ENCODE data around the gene PLXNC1.

PLXNC1 gene

DNA sequence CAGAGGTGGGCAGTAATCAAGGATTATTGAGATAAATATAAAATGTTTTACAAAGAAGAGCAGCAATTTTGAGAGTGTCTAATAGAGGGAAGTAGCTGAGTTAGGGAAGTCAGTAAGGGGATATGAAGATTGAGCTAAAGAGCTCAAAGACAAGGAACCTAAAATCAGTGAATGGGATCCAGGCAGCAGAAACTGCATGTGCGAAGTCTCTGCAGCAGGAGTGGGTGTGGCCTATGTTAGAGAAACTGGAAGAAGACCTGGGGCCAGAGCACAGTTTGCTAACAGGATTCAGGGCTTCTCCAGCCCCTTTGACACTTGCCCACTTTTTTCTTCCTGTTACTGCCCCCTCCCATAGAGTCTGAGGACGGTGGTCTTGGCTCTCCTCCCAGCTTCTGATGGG is 36.3 kb upstream of the PLXNC1 start:
- Histone ChIP-seq H3K4me1 (ENCODE audit: control insufficient read depth, insufficient read depth, low read length) (no peaks in the 10 kb centered on the region), H3K4me3 (ENCODE audit: low read length) (no peak overlapping the region), H3K27me3 (replicated peaks; ENCODE audit: control insufficient read depth, insufficient read depth, low read length) (no peaks in the 10 kb centered on the region), H3K9me3 (ENCODE audit: control insufficient read depth, low read length) (peaks cover 6% of the 10 kb centered on the region), H3K9ac (ENCODE audit: low read length) (no peak overlapping the region), H3K36me3 (ENCODE audit: control insufficient read depth, insufficient read depth, low read length, severe bottlenecking) (no peaks in the 10 kb centered on the region)
- DNase-seq (ENCODE audit: low read depth), result no peak

- peaks cover 6% of the 10 kb centered on the region for H3K9me3 ChIP-seq (ENCODE audit: control insufficient read depth, low read length)
- H3K4me3 ChIP-seq (ENCODE audit: low read length), result no peak overlapping the region
- peaks cover 3% of the 10 kb centered on the region for H3K27me3 ChIP-seq (replicated peaks; ENCODE audit: control insufficient read depth, insufficient read depth, low read length)
- no peaks in the 10 kb centered on the region for H3K4me1 ChIP-seq (ENCODE audit: control insufficient read depth, insufficient read depth, low read length)
- H3K36me3 ChIP-seq (ENCODE audit: control insufficient read depth, insufficient read depth, low read length, severe bottlenecking), result no peaks in the 10 kb centered on the region
- DNase-seq (ENCODE audit: low read depth), result no peak
- no peak overlapping the region for H3K9ac ChIP-seq (ENCODE audit: low read length)
Observed at GRCh38 chr12:94114166-94114565, 34.2 kb upstream of the PLXNC1 start.

DNA sequence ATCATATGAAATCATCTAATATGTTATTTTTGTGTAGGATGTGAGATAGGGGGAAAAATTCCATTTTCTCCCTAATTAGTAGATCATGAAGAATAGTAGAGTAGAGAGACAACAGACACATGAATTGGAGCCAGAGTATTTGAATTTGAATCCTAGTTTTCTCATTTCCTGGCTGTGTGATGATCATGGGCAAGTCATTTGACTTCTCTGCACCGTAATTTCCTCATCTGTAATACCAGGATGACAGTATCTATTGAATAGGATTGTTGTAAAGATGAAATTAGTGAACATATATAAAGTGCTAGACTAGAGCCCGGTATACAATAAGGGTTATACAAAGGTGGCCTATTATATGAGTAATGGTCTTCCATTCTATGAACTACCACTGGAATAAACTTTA is 32.2 kb upstream of the PLXNC1 start:
- no peak overlapping the region for H3K4me3 ChIP-seq (ENCODE audit: low read length)
- H3K27me3 ChIP-seq (replicated peaks; ENCODE audit: control insufficient read depth, insufficient read depth, low read length), result peaks cover 3% of the 10 kb centered on the region
- H3K4me1 ChIP-seq (ENCODE audit: control insufficient read depth, insufficient read depth, low read length), result no peaks in the 10 kb centered on the region
- no peaks in the 10 kb centered on the region for H3K36me3 ChIP-seq (ENCODE audit: control insufficient read depth, insufficient read depth, low read length, severe bottlenecking)
- H3K9ac ChIP-seq (ENCODE audit: low read length), result no peak overlapping the region
- DNase-seq (ENCODE audit: low read depth), result no peak
- peaks cover 6% of the 10 kb centered on the region for H3K9me3 ChIP-seq (ENCODE audit: control insufficient read depth, low read length)

DNA sequence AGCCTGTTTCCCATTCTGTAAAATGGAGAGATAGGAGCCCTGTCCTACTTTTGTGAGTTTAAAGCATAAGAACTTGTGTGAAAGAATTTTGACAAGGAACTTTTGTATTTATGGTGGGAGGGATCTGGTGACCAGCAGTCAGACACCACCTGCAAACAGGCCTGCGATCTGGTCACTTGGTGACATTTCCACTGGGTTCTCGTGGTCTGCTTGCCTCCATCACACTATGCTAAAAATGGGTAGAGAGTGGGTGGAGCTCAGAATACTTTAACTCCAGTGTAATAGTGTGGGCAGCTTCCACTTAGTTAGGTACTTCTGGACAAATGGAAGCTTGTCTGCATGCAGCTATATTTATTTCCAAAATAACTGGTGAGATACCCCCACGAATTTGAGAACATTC is 26.5 kb upstream of the PLXNC1 start:
- H3K4me3 ChIP-seq (ENCODE audit: low read length), result no peak overlapping the region
- H3K9ac ChIP-seq (ENCODE audit: low read length), result no peak overlapping the region
- H3K27me3 ChIP-seq (replicated peaks; ENCODE audit: control insufficient read depth, insufficient read depth, low read length), result peaks cover 36% of the 10 kb centered on the region
- DNase-seq (ENCODE audit: low read depth), result no peak
- H3K9me3 ChIP-seq (ENCODE audit: control insufficient read depth, low read length), result no peaks in the 10 kb centered on the region
- no peaks in the 10 kb centered on the region for H3K4me1 ChIP-seq (ENCODE audit: control insufficient read depth, insufficient read depth, low read length)
- no peaks in the 10 kb centered on the region for H3K36me3 ChIP-seq (ENCODE audit: control insufficient read depth, insufficient read depth, low read length, severe bottlenecking)

- no peaks in the 10 kb centered on the region for H3K36me3 ChIP-seq (ENCODE audit: control insufficient read depth, insufficient read depth, low read length, severe bottlenecking)
- no peaks in the 10 kb centered on the region for H3K9me3 ChIP-seq (ENCODE audit: control insufficient read depth, low read length)
- H3K27me3 ChIP-seq (replicated peaks; ENCODE audit: control insufficient read depth, insufficient read depth, low read length), result peaks cover 39% of the 10 kb centered on the region
- no peak overlapping the region for H3K9ac ChIP-seq (ENCODE audit: low read length)
- no peak for DNase-seq (ENCODE audit: low read depth)
- H3K4me3 ChIP-seq (ENCODE audit: low read length), result no peak overlapping the region
- no peaks in the 10 kb centered on the region for H3K4me1 ChIP-seq (ENCODE audit: control insufficient read depth, insufficient read depth, low read length)
Observed at GRCh38 chr12:94122591-94122990, 25.8 kb upstream of the PLXNC1 start.

- no peaks in the 10 kb centered on the region for H3K4me1 ChIP-seq (ENCODE audit: control insufficient read depth, insufficient read depth, low read length)
- no peak overlapping the region for H3K4me3 ChIP-seq (ENCODE audit: low read length)
- no peak for DNase-seq (ENCODE audit: low read depth)
- H3K27me3 ChIP-seq (replicated peaks; ENCODE audit: control insufficient read depth, insufficient read depth, low read length), result peaks cover 43% of the 10 kb centered on the region
- H3K9me3 ChIP-seq (ENCODE audit: control insufficient read depth, low read length), result no peaks in the 10 kb centered on the region
- H3K9ac ChIP-seq (ENCODE audit: low read length), result no peak overlapping the region
- no peaks in the 10 kb centered on the region for H3K36me3 ChIP-seq (ENCODE audit: control insufficient read depth, insufficient read depth, low read length, severe bottlenecking)
Observed at GRCh38 chr12:94123127-94123526, 25.2 kb upstream of the PLXNC1 start.

DNA sequence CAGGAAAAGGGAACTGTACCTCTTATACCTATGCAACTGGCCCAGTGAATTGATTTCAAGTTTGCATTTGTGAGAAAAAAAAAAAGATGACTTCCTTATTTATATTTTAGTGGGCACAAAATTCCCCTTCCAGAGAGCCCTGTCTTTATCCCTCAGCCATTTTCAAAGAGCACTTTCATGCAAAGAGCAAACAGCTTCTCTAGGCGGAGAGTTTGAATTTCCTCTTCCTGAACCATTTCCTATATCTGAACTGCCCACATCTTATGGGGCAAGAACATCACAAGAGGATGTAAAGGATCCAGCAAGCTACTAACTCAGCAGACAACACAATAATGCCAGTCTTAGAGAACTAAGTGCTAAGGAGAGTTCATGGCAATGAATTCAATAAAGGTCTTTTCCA is 22.3 kb upstream of the PLXNC1 start:
- Histone ChIP-seq H3K9me3 (ENCODE audit: control insufficient read depth, low read length) (no peaks in the 10 kb centered on the region), H3K36me3 (ENCODE audit: control insufficient read depth, insufficient read depth, low read length, severe bottlenecking) (no peaks in the 10 kb centered on the region), H3K9ac (ENCODE audit: low read length) (no peak overlapping the region), H3K27me3 (replicated peaks; ENCODE audit: control insufficient read depth, insufficient read depth, low read length) (peaks cover 59% of the 10 kb centered on the region), H3K4me3 (ENCODE audit: low read length) (no peak overlapping the region), H3K4me1 (ENCODE audit: control insufficient read depth, insufficient read depth, low read length) (no peaks in the 10 kb centered on the region)
- no peak for DNase-seq (ENCODE audit: low read depth)

GRCh38 chr12:94127239-94128131 is 20.9 kb upstream of the PLXNC1 start:
- no peaks in the 10 kb centered on the region for H3K9me3 ChIP-seq (ENCODE audit: control insufficient read depth, low read length)
- DNase-seq (ENCODE audit: low read depth), result no peak
- H3K27me3 ChIP-seq (replicated peaks; ENCODE audit: control insufficient read depth, insufficient read depth, low read length), result peaks cover 49% of the 10 kb centered on the region
- H3K4me3 ChIP-seq (ENCODE audit: low read length), result no peak overlapping the region
- no peaks in the 10 kb centered on the region for H3K4me1 ChIP-seq (ENCODE audit: control insufficient read depth, insufficient read depth, low read length)
- H3K36me3 ChIP-seq (ENCODE audit: control insufficient read depth, insufficient read depth, low read length, severe bottlenecking), result no peaks in the 10 kb centered on the region
- no peak overlapping the region for H3K9ac ChIP-seq (ENCODE audit: low read length)

- H3K4me1 ChIP-seq (ENCODE audit: control insufficient read depth, insufficient read depth, low read length), result no peaks in the 10 kb centered on the region
- no peaks in the 10 kb centered on the region for H3K36me3 ChIP-seq (ENCODE audit: control insufficient read depth, insufficient read depth, low read length, severe bottlenecking)
- no peak for DNase-seq (ENCODE audit: low read depth)
- H3K27me3 ChIP-seq (replicated peaks; ENCODE audit: control insufficient read depth, insufficient read depth, low read length), result peaks cover 53% of the 10 kb centered on the region
- H3K9ac ChIP-seq (ENCODE audit: low read length), result no peak overlapping the region
- H3K9me3 ChIP-seq (ENCODE audit: control insufficient read depth, low read length), result no peaks in the 10 kb centered on the region
- no peak overlapping the region for H3K4me3 ChIP-seq (ENCODE audit: low read length)
Observed at GRCh38 chr12:94128280-94128679, 20.1 kb upstream of the PLXNC1 start.

- peak; percentile 83 for DNase-seq (ENCODE audit: low read depth)
- peaks cover 11% of the 10 kb centered on the region for H3K27me3 ChIP-seq (replicated peaks; ENCODE audit: control insufficient read depth, insufficient read depth, low read length)
Observed at GRCh38 chr12:94133964-94134795, 14.2 kb upstream of the PLXNC1 start.

GRCh38 chr12:94135896-94136295 is 12.5 kb upstream of the PLXNC1 start:
- Histone ChIP-seq H3K9ac (ENCODE audit: low read length) (no peak overlapping the region), H3K4me3 (ENCODE audit: low read length) (no peak overlapping the region), H3K36me3 (ENCODE audit: control insufficient read depth, insufficient read depth, low read length, severe bottlenecking) (no peaks in the 10 kb centered on the region), H3K9me3 (ENCODE audit: control insufficient read depth, low read length) (no peaks in the 10 kb centered on the region), H3K27me3 (replicated peaks; ENCODE audit: control insufficient read depth, insufficient read depth, low read length) (peaks cover 14% of the 10 kb centered on the region), H3K4me1 (ENCODE audit: control insufficient read depth, insufficient read depth, low read length) (no peaks in the 10 kb centered on the region)
- DNase-seq (ENCODE audit: low read depth), result no peak

More at GRCh38 chr12:94133964-94134795, 14.2 kb upstream of the PLXNC1 start:
- Histone ChIP-seq H3K36me3 (ENCODE audit: control insufficient read depth, insufficient read depth, low read length, severe bottlenecking) (no peaks in the 10 kb centered on the region), H3K9ac (ENCODE audit: low read length) (no peak overlapping the region), H3K9me3 (ENCODE audit: control insufficient read depth, low read length) (no peaks in the 10 kb centered on the region), H3K4me3 (ENCODE audit: low read length) (no peak overlapping the region), H3K4me1 (ENCODE audit: control insufficient read depth, insufficient read depth, low read length) (no peaks in the 10 kb centered on the region)

Data from adipocyte (in vitro differentiated cells).